IMR-90 (cell line): ENCODE results near the gene CUL4A.

Experiments
- BHLHE40 ChIP-seq: fragments of 150-350 bp; IDR thresholded peaks from 2 replicates; pipeline ENCODE4 v1.6.1; 2016; ENCODE audit warnings: mild to moderate bottlenecking, low read depth, low read length
- CTCF ChIP-seq: conservative IDR thresholded peaks from 2 replicates; pipeline ENCODE4 v1.5.1; 2012; ENCODE audit warnings: mild to moderate bottlenecking, low read depth, low read length, improper control_type of control experiment
- RAD21 ChIP-seq: IDR thresholded peaks from 2 replicates; pipeline ENCODE4 v1.6.1; 2012; ENCODE audit warnings: low read length, improper control_type of control experiment
- RFX5 ChIP-seq: IDR thresholded peaks from 2 replicates; pipeline ENCODE4 v1.8.0; 2012; ENCODE audit warnings: low read depth, mild to moderate bottlenecking, low read length, moderate library complexity

- TF ChIP-seq CTCF = no peak
- no peak for TF ChIP-seq RFX5
- TF ChIP-seq RAD21 = no peak
- TF ChIP-seq BHLHE40 = no peak
These were observed 17.5 kb downstream of the CUL4A start for GRCh38 chr13:113226873-113227450.
